RWPE1 (cell line): Measurements from ENCODE around the gene SLC26A8.

ENCODE experiments used
- CTCF ChIA-PET: fragments of 350-600 bp; sonication (Branson Sonifier 250); formaldehyde crosslinking; extraction: SDS; loops from one replicate; lab custom pipeline; 2021; lab: Yijun Ruan, JAX
- POLR2A ChIA-PET: fragments of 400-600 bp; formaldehyde crosslinking; extraction: SDS; loops from one replicate; lab custom pipeline; 2020; ENCODE audit warnings: antibody characterized with exemption; ENCODE audit not compliant: low non-redundant PET; lab: Yijun Ruan, JAX
- DNase-seq: peaks from one replicate; pipeline ENCODE4 v3.0.0; 2012; ENCODE audit warnings: low spot score
- H3K27ac ChIP-seq: fragments of 450-650 bp; 2 replicates; pipeline ENCODE4 v1.5.1; 2017
- TF ChIP-seq, protein P1 (sequence below): fragments of 450-650 bp; conservative IDR thresholded peaks from 2 replicates; pipeline ENCODE4 v1.5.1; 2017; ENCODE audit warnings: low read depth, mild to moderate bottlenecking

The SLC26A8 gene

DNA sequence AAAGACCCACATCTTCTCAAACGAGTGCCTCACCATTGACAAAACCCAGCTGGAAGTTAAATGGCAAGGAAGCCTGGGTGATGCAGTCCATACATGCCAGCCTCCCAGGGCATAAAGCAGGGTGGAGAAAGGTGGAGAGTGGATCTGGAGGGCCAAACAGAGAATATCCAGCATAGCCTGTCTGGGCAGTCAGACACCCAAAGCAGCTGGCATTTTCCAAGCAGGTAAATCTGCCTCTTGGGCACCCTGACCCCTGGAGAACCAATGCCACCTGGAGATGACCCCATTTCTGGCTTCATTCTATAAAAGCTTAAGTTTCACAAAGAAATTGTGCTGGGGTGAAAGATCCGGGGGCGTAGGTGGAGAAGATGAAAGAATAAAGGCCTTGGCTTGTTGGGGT lies 98.5 kb downstream of the SLC26A8 start:
- POLR2A ChIA-PET, result no interaction called here
- CTCF ChIA-PET, result interaction anchor here (0.6 to 0.8 kb wide), 2 partner anchors 11 to 126 kb away, joined by 3 read pairs; no protein-coding TSS in a partner anchor
- no peak overlapping the region for H3K27ac ChIP-seq
- TF ChIP-seq, protein P1, sequence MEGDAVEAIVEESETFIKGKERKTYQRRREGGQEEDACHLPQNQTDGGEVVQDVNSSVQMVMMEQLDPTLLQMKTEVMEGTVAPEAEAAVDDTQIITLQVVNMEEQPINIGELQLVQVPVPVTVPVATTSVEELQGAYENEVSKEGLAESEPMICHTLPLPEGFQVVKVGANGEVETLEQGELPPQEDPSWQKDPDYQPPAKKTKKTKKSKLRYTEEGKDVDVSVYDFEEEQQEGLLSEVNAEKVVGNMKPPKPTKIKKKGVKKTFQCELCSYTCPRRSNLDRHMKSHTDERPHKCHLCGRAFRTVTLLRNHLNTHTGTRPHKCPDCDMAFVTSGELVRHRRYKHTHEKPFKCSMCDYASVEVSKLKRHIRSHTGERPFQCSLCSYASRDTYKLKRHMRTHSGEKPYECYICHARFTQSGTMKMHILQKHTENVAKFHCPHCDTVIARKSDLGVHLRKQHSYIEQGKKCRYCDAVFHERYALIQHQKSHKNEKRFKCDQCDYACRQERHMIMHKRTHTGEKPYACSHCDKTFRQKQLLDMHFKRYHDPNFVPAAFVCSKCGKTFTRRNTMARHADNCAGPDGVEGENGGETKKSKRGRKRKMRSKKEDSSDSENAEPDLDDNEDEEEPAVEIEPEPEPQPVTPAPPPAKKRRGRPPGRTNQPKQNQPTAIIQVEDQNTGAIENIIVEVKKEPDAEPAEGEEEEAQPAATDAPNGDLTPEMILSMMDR, result no peak
- DNase-seq, result no peak

DNA sequence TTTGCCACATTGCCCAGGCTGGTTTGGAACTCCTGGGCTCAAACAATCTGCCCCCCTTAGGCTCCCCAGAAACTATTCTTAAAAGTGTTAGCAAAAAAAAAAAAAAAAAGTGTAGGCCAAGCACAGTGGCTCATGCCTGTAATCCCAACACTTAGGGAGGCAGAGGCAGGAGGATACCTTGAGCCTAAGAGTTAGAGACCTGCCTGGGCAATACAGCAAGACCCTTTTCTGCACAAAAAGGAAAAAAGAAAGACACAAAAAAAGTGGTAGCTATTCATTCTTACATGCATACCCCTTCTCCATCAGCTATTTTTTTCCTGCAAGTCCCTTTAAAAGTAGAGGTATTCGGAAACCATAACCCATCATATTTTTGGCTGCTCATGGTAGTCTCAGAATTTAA lies 100.3 kb downstream of the SLC26A8 start:
- ChIA-PET CTCF (interaction anchor here (0.7 kb wide), 1 partner anchor 10 kb away, joined by 3 read pairs; no protein-coding TSS in a partner anchor), POLR2A (no interaction called here)
- no peak for DNase-seq
- TF ChIP-seq, protein P1, result no peak
- H3K27ac ChIP-seq, result no peak overlapping the region

DNA sequence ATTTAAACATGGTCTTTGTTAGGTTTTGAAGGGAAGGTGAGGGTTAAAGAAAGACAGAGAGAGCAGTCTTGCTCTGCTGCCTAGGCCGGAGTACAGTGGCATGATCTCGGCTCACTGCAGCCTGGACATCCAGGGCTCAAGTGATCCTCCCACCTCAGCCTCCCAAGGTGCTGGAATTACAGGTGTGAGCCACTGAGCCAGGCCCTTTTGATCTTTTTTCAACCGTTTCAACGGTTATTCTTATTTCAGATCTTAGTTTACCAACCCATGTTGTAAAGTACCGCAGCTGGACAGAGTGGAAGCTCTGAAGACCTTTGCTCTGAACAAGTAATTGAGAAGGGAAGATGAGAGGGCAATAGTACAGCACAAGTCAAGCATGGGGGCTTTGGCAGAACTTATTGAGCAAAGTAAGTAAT lies 102.3 kb downstream of the SLC26A8 start:
- no peak overlapping the region for H3K27ac ChIP-seq
- ChIA-PET CTCF (no interaction called here), POLR2A (no interaction called here)
- TF ChIP-seq, protein P1, result no peak
- no peak for DNase-seq

DNA sequence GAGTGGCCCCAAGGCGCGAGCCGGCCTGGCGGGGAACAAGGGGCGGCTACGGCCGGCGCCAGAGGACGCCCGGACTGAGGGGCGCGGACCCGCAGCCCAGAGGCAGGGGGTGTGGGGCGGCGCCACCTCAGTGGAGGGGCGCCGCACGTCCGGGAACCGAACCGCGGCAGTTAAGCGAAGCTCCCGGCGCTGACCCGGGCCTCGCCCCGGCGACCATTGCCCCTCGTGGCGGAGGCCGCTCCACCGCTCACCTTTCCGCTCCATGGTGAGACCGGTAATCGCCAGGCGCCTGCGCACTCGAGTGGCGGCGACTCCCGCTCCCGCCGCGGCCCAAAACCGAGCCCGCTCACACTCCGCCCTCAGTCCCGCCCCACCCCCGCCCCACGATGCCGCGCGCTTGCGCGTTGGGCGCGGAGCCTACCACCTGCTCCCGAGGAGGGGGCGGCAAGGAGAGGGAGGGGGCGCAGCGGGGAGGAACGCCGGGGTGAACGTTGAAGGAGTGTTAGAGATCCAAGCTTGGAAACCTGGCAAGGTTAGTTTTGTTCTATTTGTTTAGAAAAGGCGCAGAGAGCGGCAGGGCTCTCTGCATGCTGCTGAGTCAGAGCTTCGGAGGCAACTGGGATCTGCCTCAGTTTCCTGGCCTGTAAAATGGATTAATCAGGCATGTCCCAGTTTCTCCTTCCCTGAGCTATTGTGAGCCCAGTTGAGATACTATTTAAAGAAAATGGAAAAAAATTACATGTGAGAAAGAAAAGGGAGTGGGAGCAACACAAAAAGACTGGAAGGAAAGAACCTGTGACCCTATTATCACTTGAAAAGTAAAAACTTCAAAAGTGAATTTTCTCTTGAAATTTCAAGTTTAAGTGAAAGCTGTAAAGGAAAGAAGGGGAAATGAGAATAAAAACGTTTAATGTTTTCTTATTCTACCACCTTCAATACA lies 103.4 kb downstream of the SLC26A8 start, which contains the start of gene SRPK1:
TSS of gene SRPK1 (minus strand) at position 306 of the 940 bp plus-strand sequence. CDS start at position 264, 42 bp downstream.
- TF ChIP-seq, protein P1, result no peak
- peak within 1 kb of the TSS; percentile 86 for H3K27ac ChIP-seq
- peak; percentile 90 for DNase-seq
- ChIA-PET CTCF (interaction anchor here (0.7 kb wide), 1 partner anchor 167 kb away, joined by 3 read pairs; no protein-coding TSS in a partner anchor), POLR2A (no interaction called here)

DNA sequence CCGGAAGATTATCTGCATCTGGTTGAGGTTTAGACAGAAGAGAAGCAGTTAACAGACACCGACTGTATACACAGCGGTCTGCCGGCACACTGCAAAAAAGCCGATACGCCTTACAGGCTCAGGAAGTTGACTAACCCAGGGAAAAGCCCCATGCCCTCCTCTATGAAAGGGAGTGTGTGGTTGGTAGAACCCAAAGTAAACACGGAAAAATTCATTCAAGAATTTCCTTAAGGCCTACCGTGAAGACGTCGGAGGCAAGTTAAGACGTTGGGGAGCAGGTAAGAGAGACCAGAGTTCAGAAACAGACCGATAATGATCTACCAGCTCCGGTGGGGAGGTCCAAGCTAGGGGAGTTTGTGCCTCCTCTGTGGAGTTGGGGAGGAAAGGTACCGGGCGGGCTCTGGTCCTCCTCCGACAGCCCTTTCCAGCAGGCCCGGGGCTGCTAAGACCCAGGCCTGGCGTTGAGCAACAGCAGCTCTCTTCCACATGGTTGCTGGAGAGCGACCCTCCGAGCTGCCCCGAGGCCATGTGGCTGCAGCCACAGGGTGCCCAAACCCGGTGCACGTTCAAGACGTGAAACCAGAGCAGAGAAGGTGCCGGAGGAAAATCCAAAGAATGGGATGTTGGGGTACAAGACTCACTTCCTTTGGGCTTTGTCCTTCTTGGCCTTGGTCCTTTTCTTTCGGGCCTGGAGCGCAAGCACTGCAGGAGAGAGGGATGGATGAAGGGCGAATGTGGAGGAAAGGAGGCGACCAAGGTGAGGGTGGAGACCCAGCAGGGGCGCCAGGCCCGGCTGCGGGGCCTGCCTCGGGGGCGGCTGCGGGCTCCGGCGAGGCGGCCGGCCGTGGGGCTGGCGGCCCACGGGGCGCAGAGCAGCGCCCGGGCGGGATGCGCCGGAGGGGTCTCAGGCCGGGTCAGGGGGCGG lies 104.4 kb downstream of the SLC26A8 start:
- H3K27ac ChIP-seq, result peak overlapping the region; percentile 86
- ChIA-PET CTCF (no interaction called here), POLR2A (no interaction called here)
- peak; percentile 61 for DNase-seq
- TF ChIP-seq, protein P1, result no peak
